Measurements from ENCODE around the gene TMEM163.

DNA sequence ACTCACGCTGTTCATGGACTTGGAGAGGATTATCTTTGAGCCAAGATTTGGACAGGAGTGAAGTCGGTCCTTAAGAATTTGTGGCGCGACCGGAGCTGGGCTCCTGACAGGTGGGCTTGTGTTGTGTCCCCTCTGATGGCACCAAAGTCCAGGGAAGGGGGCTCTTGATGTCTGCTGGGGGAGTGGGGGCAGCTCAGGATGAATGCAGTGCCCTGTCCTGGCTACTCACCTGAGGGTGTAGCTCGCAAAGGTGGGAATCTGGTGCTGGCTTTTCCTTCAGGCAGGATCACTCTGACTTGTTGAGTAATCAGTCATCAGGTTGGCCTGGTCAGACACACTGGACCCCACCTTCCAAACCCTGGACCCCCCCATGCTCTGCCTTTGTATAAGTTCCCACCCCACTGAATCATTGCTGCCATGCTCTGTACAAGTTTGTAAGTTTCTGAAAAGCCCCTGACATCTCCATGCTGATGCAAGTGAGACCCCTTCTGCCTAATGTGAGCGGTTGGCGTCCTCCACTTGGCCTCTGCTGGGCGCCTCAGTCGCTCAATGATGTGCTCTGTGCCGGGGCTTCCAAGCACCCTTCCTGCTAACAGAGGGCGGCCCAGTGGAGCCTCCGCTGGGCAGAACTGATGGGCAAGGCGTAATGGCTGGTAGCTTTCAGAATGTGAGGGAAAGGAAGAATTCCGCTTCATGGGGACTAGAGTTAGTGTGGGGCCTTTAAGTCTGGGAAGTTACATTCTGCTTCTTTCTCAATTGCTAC lies 268.9 kb downstream of the TMEM163 start:
- no peak for TF ChIP-seq CTCF (IDR thresholded peaks at IDR 0.05; ENCODE audit: low read length)
- TF ChIP-seq EZH2 (IDR thresholded peaks at IDR 0.05; ENCODE audit: borderline replicate concordance, low read length), result no peak

Data from OCI-LY1 (cell line).